Hepatocyte (in vitro differentiated cells): Measurements from ENCODE around the gene HDAC6. TPM values are rescaled to one million over a fixed set of nuclear protein-coding genes. Genes with fewer than 3 reads are reported as not detected.
"Not testable (repeated sequence)": the region's sequence is repeated elsewhere in the genome, so short reads cannot be mapped to it uniquely, and the experiment has no call there.

ENCODE experiments used
- DNase-seq: peaks from one replicate; pipeline ENCODE4 v3.0.0-alpha.2; 2016; ENCODE audit warnings: low spot score
- H2AFZ ChIP-seq: fragments of 200-600 bp; sonication (generic); 2 replicates; pipeline ENCODE4 v1.6.0; 2016; ENCODE audit warnings: antibody characterized with exemption, mild to moderate bottlenecking
- H3K27ac ChIP-seq: fragments of 200-600 bp; sonication (generic); 2 replicates; pipeline ENCODE4 v1.5.1; 2016; ENCODE audit warnings: mild to moderate bottlenecking
- H3K27me3 ChIP-seq: fragments of 200-600 bp; sonication (generic); 2 replicates; pipeline ENCODE4 v1.6.1; 2016
- H3K36me3 ChIP-seq: fragments of 200-600 bp; sonication (generic); replicated peaks from 2 replicates; pipeline ENCODE4 v1.5.1; 2016; ENCODE audit warnings: low read depth; ENCODE audit not compliant: insufficient read depth
- H3K4me1 ChIP-seq: fragments of 200-600 bp; sonication (generic); 2 replicates; pipeline ENCODE4 v1.5.1; 2016; ENCODE audit warnings: mild to moderate bottlenecking, moderate library complexity; ENCODE audit not compliant: insufficient read depth
- H3K4me2 ChIP-seq: fragments of 200-600 bp; sonication (generic); 2 replicates; pipeline ENCODE4 v1.6.0; 2016
- H3K4me3 ChIP-seq: fragments of 200-600 bp; sonication (generic); 2 replicates; pipeline ENCODE4 v1.5.1; 2016; ENCODE audit warnings: mild to moderate bottlenecking
- H3K79me2 ChIP-seq: fragments of 200-600 bp; sonication (generic); 2 replicates; pipeline ENCODE4 v1.6.0; 2017; ENCODE audit warnings: mild to moderate bottlenecking
- H3K9me2 ChIP-seq: fragments of 200-600 bp; sonication (generic); replicated peaks from 2 replicates; pipeline ENCODE4 v1.6.0; 2017; ENCODE audit warnings: mild to moderate bottlenecking; ENCODE audit not compliant: insufficient read depth
- H3K9me3 ChIP-seq: fragments of 200-600 bp; sonication (generic); 2 replicates; pipeline ENCODE4 v1.5.1; 2016; ENCODE audit warnings: low read depth, mild to moderate bottlenecking
- H4K20me1 ChIP-seq: fragments of 200-600 bp; sonication (generic); 2 replicates; pipeline ENCODE4 v1.6.0; 2016; ENCODE audit warnings: mild to moderate bottlenecking; ENCODE audit not compliant: insufficient read depth, poor library complexity, severe bottlenecking
- EZH2phosphoT487 ChIP-seq: fragments of 200-600 bp; sonication (generic); IDR thresholded peaks from one replicate; pipeline ENCODE4 v1.6.1; 2018; ENCODE audit warnings: antibody characterized with exemption, mild to moderate bottlenecking, low read depth, moderate library complexity; ENCODE audit not compliant: unreplicated experiment, severe bottlenecking
- WGBS: methylation state at CpG from one replicate; pipeline ENCODE4 v1.1.6; 2016; ENCODE audit warnings: low lambda C conversion rate; ENCODE audit errors: missing lambda C conversion rate; 5-methylcytosine and 5-hydroxymethylcytosine counted together
- polyA plus RNA-seq: library from polyadenylated mRNA; unstranded; fragments of >200 nt; fragmentation: Nextera tagmentation; extraction: Ambion mirVana; gene quantifications from 2 replicates; pipeline ENCODE4 v1.2.1, GENCODE V29; 2016
- small RNA-seq: library from RNA; depleted of rRNA; stranded (forward); fragments of <200 nt; gene quantifications from one replicate; pipeline ENCODE3, GENCODE V24; 2014
- total RNA-seq: library from RNA; depleted of rRNA; stranded (reverse); fragments of >200 nt; gene quantifications from 2 replicates; pipeline ENCODE4 v1.2.3, GENCODE V29; 2014

Gene HDAC6
- total and polyA plus RNA-seq, 2 experiments from 2014 or later: 68.9 to 96.3 TPM

- Histone ChIP-seq H3K4me2 (no peak overlapping the region), H3K79me2 (no peaks in the 10 kb centered on the region), H3K27me3 (no peaks in the 10 kb centered on the region), H2AFZ (no peak overlapping the region), H4K20me1 (no peaks in the 10 kb centered on the region), H3K9me3 (no peaks in the 10 kb centered on the region), H3K4me1 (no peaks in the 10 kb centered on the region), H3K4me3 (no peak overlapping the region), H3K9me2 (no peaks in the 10 kb centered on the region), H3K27ac (no peak overlapping the region), H3K36me3 (no peaks in the 10 kb centered on the region)
- WGBS: 49% methylated on average over 4 of the region's 4 CpGs
- TF ChIP-seq EZH2phosphoT487: no peak
- no peak for DNase-seq
Measured at GRCh38 chrX:48864210-48864609, 62.3 kb downstream of the HDAC6 start.

- not testable (repeated sequence) for H2AFZ ChIP-seq, H3K36me3 ChIP-seq, H3K4me3 ChIP-seq, H3K4me2 ChIP-seq, H3K4me1 ChIP-seq, H3K79me2 ChIP-seq, H3K27me3 ChIP-seq, DNase-seq, H4K20me1 ChIP-seq, H3K27ac ChIP-seq, H3K9me2 ChIP-seq, H3K9me3 ChIP-seq
- 84% methylated on average over 2 of the region's 2 CpGs for WGBS
Measured at GRCh38 chrX:48872017-48872416, 70.2 kb downstream of the HDAC6 start.

Small RNA genes lying within 50 kb of the gene (small RNA-seq; reads per million reads assigned to genes)
- not detected for gene RNU6-29P

Other genes starting within 250 kb of the HDAC6 start
- 98.6 and 135 TPM in 2 replicates for gene RBM3, start 227.6 kb upstream of the HDAC6 start, total RNA-seq
- 64.8 and 102 TPM in 2 replicates for gene RBM3, start 227.6 kb upstream of the HDAC6 start, polyA plus RNA-seq
- 76.9 and 117 TPM in 2 replicates for gene WDR13, start 204.6 kb upstream of the HDAC6 start, total RNA-seq
- 158 and 167 TPM in 2 replicates for gene WDR13, start 204.6 kb upstream of the HDAC6 start, polyA plus RNA-seq
- gene WAS, start 118.3 kb upstream of the HDAC6 start, total RNA-seq: 0.32 TPM in 1 of 2 replicates, not detected in the other
- 0.73 and 2.4 TPM in 2 replicates for gene WAS, start 118.3 kb upstream of the HDAC6 start, polyA plus RNA-seq
- gene SUV39H1, start 105.3 kb upstream of the HDAC6 start, total RNA-seq: 2.9 and 3.1 TPM in 2 replicates
- gene SUV39H1, start 105.3 kb upstream of the HDAC6 start, polyA plus RNA-seq: 5.3 and 9.1 TPM in 2 replicates
- 2.4 TPM in 1 of 2 replicates, not detected in the other for gene GLOD5, start 40.3 kb upstream of the HDAC6 start, total RNA-seq
- not detected in 2 replicates for gene GLOD5, start 40.3 kb upstream of the HDAC6 start, polyA plus RNA-seq
- gene GATA1, start 15.5 kb upstream of the HDAC6 start, total RNA-seq: not detected in 2 replicates
- 0.13 TPM in 1 of 2 replicates, not detected in the other for gene GATA1, start 15.5 kb upstream of the HDAC6 start, polyA plus RNA-seq
- 0.47 TPM in 1 of 2 replicates, not detected in the other for gene ERAS, start 24.4 kb downstream of the HDAC6 start, total RNA-seq
- gene ERAS, start 24.4 kb downstream of the HDAC6 start, polyA plus RNA-seq: 0.65 TPM in 1 of 2 replicates, not detected in the other
- gene PCSK1N, start 33.5 kb downstream of the HDAC6 start, total RNA-seq: 39.0 and 45.8 TPM in 2 replicates
- gene PCSK1N, start 33.5 kb downstream of the HDAC6 start, polyA plus RNA-seq: 97.0 and 97.7 TPM in 2 replicates
- 42.5 and 56.7 TPM in 2 replicates for gene TIMM17B, start 95.7 kb downstream of the HDAC6 start, total RNA-seq
- gene TIMM17B, start 95.7 kb downstream of the HDAC6 start, polyA plus RNA-seq: 113 and 132 TPM in 2 replicates
- 33.8 and 35.3 TPM in 2 replicates for gene PQBP1, start 95.9 kb downstream of the HDAC6 start, total RNA-seq
- 82.9 and 87.6 TPM in 2 replicates for gene PQBP1, start 95.9 kb downstream of the HDAC6 start, polyA plus RNA-seq
- 40.8 and 49.5 TPM in 2 replicates for gene SLC35A2, start 109.6 kb downstream of the HDAC6 start, total RNA-seq
- 82.4 and 95.9 TPM in 2 replicates for gene SLC35A2, start 109.6 kb downstream of the HDAC6 start, polyA plus RNA-seq
- gene PIM2, start 117.0 kb downstream of the HDAC6 start, total RNA-seq: 7.0 and 11.5 TPM in 2 replicates
- gene PIM2, start 117.0 kb downstream of the HDAC6 start, polyA plus RNA-seq: 16.8 and 17.2 TPM in 2 replicates
- 27.7 and 32.5 TPM in 2 replicates for gene OTUD5, start 155.5 kb downstream of the HDAC6 start, total RNA-seq
- gene OTUD5, start 155.5 kb downstream of the HDAC6 start, polyA plus RNA-seq: 49.9 and 51.2 TPM in 2 replicates
- 0.64 and 0.87 TPM in 2 replicates for gene KCND1, start 169.8 kb downstream of the HDAC6 start, total RNA-seq
- 2.0 and 3.2 TPM in 2 replicates for gene KCND1, start 169.8 kb downstream of the HDAC6 start, polyA plus RNA-seq
- gene GRIPAP1, start 200.2 kb downstream of the HDAC6 start, total RNA-seq: 17.8 and 20.2 TPM in 2 replicates
- gene GRIPAP1, start 200.2 kb downstream of the HDAC6 start, polyA plus RNA-seq: 30.6 and 31.4 TPM in 2 replicates
- 37.0 and 38.3 TPM in 2 replicates for gene TFE3, start 241.3 kb downstream of the HDAC6 start, total RNA-seq
- 59.8 and 80.0 TPM in 2 replicates for gene TFE3, start 241.3 kb downstream of the HDAC6 start, polyA plus RNA-seq